HS-5 (cell line): ENCODE data around the gene BCAS4.

ENCODE experiments used
- DNase-seq: peaks from one replicate; pipeline ENCODE4 v3.0.0-alpha.2; 2012; ENCODE audit warnings: low read depth

Gene BCAS4

DNA sequence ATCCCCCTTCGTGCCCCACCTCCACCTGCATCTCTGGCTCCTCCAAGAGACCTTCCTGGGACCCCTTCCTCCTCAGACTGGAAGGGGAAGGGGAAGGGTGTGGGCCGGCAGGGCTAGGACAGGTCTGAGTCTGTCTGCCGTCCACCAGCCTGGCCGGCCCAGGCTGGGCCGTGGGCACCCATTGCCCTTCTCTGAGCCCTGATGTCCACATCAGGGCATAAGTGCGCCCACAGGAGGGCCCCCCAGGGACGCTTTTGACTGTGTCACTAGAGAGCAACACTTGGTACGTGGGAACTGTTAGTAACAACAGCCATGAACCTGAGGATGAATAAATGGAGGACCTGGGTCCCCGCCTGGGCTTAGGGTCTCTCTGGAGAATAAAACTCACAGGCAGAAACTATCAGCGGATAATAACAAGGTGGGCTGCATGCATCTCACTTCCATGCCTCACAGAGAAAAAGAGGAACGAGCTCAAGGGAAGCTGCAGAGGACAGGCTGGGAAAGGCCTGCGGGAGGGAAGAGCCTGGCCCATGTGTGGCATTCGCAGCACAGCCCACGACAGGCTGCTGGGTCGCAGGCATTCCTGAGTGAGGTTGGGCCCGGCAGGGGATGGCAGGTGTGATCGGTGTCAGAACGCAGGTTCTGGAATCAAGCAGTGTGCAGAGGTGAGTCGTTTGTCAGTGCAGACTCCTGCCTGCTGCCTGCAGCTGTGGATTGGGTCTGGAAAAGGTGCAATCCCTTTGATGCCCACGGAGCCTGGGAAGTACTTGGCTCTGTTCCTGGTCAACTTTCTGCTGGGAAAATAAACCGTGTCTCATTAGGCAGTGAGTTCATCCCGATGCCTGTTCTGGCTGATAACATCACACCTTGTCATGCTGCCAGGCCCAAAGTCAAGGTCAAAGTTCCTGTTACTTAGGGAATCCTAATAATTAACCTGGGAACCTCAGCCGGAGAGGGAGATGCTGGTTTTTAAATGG, 60.9 kb downstream of the BCAS4 start:
- DNase-seq = no peak

GRCh38 chr20:50856475-50857041, 61.7 kb downstream of the BCAS4 start:
- DNase-seq = no peak

- DNase-seq = no peak
Observed at GRCh38 chr20:50857348-50857747, 62.5 kb downstream of the BCAS4 start.

DNA sequence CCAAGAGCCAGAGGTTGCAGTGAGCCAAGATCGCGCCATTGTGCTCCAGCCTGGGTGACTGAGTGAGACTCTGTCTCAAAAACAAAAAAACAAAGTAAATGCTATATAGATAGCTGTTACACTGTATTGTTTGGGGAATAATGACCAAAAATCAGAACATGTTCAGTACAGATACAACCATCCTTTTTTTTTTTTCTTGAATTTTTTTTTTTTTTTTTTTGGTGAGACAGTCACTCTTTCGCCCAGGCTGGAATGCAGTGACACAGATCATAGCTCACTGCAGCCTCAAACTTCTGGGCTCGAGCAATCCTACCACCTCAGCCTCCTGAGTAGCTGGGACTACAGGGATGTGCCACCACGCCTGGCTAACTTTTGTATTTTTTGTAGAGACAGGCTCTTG, 63.7 kb downstream of the BCAS4 start:
- DNase-seq = no peak

- no peak for DNase-seq
Observed at GRCh38 chr20:50859161-50859560, 64.3 kb downstream of the BCAS4 start.

- no peak for DNase-seq
Observed at GRCh38 chr20:50861012-50861411, 66.2 kb downstream of the BCAS4 start.

DNA sequence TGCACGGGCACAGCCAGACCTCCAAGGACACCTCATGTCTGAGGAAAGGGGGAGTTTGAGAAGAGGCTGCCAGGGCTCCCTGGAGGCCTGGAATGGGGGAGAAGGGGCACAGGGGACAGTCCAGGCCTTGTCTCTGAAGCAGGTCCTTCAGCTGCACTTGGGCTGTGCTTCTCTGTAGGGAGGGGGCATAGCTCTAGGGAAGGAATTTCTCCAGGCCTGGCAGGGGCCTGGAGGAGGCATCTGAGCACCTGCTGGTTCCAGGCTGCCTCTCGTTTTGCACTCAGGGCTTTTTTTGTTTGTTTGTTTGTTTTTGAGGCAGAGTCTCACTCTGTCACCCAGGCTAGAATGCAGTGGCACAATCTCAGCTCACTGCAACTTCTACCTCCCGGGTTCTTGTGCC, 67.7 kb downstream of the BCAS4 start:
- no peak for DNase-seq

DNA sequence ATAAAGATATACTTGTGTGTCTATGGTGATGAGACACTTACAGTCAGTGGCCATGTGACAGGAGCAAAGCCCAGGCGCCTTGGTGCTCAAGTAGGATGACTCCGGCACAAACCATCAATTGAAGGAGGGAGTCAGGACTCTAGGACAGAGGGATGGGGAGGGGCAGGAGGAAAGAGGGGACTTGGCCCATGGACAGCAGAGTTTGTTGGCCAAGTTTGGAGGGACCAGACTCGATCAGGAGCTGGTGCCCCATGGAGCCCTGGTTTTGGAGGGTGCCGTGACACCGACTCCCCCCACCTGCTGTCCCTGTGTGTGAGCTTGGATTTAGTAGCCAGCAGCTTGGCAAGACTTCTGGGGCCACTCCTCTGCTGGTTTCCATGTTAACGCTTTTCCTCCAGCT, 70.3 kb downstream of the BCAS4 start:
- DNase-seq = no peak

GRCh38 chr20:50865591-50865990, 70.7 kb downstream of the BCAS4 start:
- DNase-seq = no peak

DNA sequence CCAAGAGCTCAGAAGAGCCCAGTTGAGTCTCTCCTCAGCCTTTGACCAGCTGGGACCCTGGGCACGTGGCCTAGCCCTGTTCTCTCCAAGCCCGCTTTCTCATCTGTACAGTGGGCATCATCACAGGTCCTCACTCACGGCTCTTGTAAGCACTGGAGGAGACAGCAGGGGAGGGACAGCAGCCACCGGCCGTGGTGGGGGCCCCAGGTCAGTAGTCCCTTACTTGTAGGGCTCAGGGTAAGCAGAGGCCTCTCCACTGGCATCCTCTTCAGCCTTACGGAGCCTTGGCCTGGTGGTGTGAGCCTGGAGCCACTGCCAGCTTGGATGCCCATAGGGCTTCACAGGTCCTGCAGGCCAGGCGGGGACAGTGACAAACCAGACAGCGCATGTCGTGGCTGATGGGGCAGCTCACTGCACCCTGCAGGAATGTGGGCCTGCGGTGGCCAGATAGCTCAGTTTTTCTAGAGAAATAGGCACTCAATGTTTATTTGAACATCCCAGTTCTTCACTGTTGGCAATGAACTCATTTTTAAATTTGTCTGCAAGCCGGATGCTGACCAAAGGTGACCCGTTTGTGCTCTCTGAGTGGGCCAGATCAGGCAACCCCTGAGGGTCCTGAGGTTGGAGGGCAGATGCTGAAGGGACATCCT, 71.3 kb downstream of the BCAS4 start:
- no peak for DNase-seq

DNA sequence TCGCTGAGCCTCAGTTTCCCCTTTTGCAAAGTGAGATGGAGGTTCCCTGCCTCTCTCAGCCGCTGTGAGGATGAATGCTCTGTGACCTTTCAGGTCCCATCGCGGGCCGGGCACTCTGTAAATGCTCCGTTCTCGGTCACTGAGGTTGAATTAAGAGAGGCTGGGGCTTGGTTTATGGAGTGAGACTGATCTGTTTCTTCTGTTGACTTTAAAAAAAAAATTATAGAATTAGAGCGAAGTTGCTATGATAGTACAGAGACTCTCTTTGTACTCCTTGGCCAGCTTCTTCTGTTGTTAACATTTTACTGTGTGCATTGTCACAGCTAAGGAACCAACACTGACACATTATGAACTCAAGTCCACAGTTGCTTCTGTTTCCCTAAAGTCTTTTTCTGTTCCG, 72.0 kb downstream of the BCAS4 start:
- DNase-seq = no peak

DNA sequence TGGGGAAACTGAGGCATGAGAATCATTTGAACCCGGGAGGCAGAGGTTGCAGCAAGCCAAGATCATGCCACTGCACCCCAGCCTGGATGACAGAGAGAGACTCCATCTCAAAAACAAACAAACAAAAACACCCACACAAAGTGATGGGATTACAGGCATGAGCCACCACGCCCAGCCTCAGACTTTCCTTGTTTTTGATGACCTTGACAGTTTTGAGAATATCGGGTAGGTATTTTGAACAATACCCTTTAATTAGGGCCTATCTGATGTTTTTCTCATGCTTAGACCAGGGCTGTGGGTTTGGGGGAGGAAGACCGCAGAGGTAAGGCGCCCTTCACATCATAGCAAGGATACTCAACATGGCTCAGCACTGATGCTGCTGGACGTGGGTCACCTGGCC, 72.9 kb downstream of the BCAS4 start:
- DNase-seq = no peak

DNA sequence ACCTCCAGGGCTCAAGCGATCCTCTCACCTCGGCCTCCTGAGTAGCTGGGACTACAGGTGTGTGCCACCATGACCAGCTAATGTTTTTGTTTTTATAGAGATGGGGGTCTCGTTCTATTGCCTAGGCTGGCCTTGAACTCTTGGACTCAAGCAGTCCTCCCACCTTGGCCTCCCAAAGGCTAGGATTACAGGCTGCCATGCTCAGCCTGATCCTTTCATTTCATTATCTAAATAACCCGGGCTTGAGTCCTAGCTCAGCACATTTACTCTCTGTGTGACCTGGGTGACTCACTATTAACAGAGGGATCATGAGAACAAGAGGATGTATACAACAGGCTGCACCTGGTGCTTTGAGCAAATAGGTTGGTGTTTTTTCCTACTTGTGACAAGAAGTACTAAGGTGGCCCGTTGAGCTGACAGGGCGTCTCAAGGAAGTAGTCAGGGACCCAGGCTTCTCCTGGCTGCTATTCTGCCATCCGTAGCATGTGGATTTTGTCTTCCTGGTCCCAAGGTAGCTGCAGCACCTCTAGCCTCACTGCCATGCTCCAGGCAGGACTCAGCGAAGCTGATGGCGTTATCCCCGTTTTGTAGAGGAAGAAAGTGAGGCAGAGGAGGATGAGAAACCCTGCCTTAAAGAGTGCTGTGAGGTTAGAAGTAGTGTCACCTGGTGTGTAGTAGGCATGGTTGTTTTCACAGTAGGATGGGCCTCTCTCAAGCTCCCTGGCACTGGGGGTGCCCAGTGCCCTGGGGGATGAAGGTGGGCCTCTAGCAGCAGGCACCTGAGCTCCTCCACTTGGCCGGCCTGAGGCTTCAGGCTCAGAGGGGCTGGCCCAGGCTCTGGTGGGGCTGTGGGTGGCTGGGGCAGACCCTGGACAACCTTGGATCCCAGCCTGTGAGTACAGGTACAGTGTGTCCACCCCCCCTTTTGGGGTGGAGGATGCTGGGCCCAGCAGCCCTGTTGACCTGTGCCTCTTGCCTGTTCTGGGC, 73.9 kb downstream of the BCAS4 start:
- DNase-seq = no peak

DNA sequence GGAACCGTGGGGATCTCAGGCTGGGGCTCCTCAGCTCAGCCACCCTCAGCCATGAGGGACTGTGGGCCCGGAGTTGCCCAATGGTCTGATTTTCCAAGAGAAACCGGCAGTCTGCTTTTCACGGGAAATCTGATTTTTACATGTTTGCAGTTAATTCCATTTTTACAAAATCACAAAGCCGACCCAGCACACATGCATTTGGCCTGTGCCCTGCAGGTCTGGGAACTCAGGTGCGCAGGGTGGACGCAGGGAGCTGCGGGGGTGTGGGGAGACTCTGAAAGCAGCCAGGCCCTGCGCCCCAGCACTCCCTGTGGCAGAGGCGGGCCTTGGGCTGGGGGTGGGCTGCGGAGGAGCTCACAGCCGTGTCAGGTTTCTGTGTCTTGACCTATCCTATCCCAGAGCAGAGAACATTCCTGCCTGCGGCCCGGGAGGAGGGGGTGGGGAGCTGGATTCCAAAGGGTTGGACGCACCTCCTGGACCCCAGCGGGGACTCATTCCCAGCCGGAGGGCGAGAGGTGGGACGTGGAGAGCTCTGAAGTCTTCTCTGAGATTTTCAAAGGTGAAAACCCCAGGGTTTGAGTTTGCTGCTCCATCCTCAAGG, 75.8 kb downstream of the BCAS4 start:
- no peak for DNase-seq

GRCh38 chr20:50872560-50873425, 77.9 kb downstream of the BCAS4 start:
- DNase-seq = no peak

DNA sequence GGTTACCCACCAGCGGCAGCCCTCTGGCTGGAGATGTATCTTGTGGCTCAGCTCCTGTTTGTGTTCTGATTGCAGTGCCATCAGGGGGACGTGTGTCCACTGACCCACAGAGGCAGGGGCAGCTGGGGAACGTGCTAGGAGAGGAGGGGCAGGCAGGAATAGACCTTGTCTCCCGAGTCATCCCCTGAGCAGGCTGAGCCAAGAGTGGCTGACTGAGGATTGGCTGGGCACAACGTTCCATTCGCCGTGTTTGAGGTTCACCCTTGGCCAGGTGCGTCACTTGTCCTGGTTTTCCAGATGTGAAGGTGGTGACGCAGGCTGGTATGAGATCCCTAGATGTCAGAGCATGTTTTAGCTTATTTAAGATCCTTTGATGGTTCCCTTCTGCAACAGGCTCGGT, 78.7 kb downstream of the BCAS4 start:
- DNase-seq = no peak

- DNase-seq = no peak
Observed at GRCh38 chr20:50874111-50874757, 79.4 kb downstream of the BCAS4 start.

- DNase-seq = no peak
Observed at GRCh38 chr20:50874758-50875665, 80.2 kb downstream of the BCAS4 start.
